NCI-H1105 (cell line): Measurements from ENCODE around the gene RSPH9.

ENCODE experiments used
- DNase-seq: peaks from one replicate; lab custom pipeline; 2025; lab: John Stamatoyannopoulos, UW

The RSPH9 gene

GRCh38 chr6:43710576-43710975 is 65.7 kb downstream of the RSPH9 start:
- no peak for DNase-seq

- no peak for DNase-seq
These were observed 67.7 kb downstream of the RSPH9 start for GRCh38 chr6:43712579-43712978.

GRCh38 chr6:43713643-43714310 is 68.9 kb downstream of the RSPH9 start:
- no peak for DNase-seq

GRCh38 chr6:43714311-43715055 is 69.6 kb downstream of the RSPH9 start:
- no peak for DNase-seq

- no peak for DNase-seq
These were observed 70.4 kb downstream of the RSPH9 start for GRCh38 chr6:43715056-43715788.

- DNase-seq: no peak
These were observed 71.3 kb downstream of the RSPH9 start for GRCh38 chr6:43716099-43716498.

GRCh38 chr6:43717389-43717788 is 72.6 kb downstream of the RSPH9 start:
- DNase-seq: no peak

- DNase-seq: no peak
These were observed 73.0 kb downstream of the RSPH9 start for GRCh38 chr6:43717822-43718221.

- DNase-seq: no peak
These were observed 73.7 kb downstream of the RSPH9 start for GRCh38 chr6:43718387-43719105.

- no peak for DNase-seq
These were observed 74.7 kb downstream of the RSPH9 start for GRCh38 chr6:43719511-43719910.

- no peak for DNase-seq
These were observed 76.2 kb downstream of the RSPH9 start for GRCh38 chr6:43720999-43721398.
